CD4-positive, alpha-beta T cell treated with Interleukin-21 for 1 hour (primary cell): ENCODE results near the gene ADAMTS12.

Source experiments
- DNase-seq: peaks from one replicate; pipeline ENCODE4 v3.0.0-alpha.2; 2020

The ADAMTS12 gene

GRCh38 chr5:33696411-33696810 lies 195.4 kb downstream of the ADAMTS12 start:
- DNase-seq, result no peak

GRCh38 chr5:33692980-33693379 lies 198.8 kb downstream of the ADAMTS12 start:
- DNase-seq, result no peak

- no peak for DNase-seq
These were observed 199.9 kb downstream of the ADAMTS12 start for GRCh38 chr5:33691856-33692255.

GRCh38 chr5:33690374-33691135 lies 201.2 kb downstream of the ADAMTS12 start:
- no peak for DNase-seq

GRCh38 chr5:33688526-33688925 lies 203.3 kb downstream of the ADAMTS12 start:
- DNase-seq, result no peak

- no peak for DNase-seq
These were observed 203.7 kb downstream of the ADAMTS12 start for GRCh38 chr5:33688066-33688465.

GRCh38 chr5:33685873-33686755 lies 205.7 kb downstream of the ADAMTS12 start:
- DNase-seq, result no peak

- DNase-seq, result no peak
These were observed 207.2 kb downstream of the ADAMTS12 start for GRCh38 chr5:33684496-33685159.

GRCh38 chr5:33679791-33680190 lies 212.0 kb downstream of the ADAMTS12 start:
- no peak for DNase-seq

- DNase-seq, result no peak
These were observed 215.8 kb downstream of the ADAMTS12 start for GRCh38 chr5:33675958-33676464.

- DNase-seq, result no peak
These were observed 220.0 kb downstream of the ADAMTS12 start for GRCh38 chr5:33671700-33672291.

- DNase-seq, result no peak
These were observed 228.9 kb downstream of the ADAMTS12 start for GRCh38 chr5:33662722-33663427.

GRCh38 chr5:33659526-33660169 lies 232.1 kb downstream of the ADAMTS12 start:
- no peak for DNase-seq

GRCh38 chr5:33657804-33658440 lies 233.9 kb downstream of the ADAMTS12 start:
- DNase-seq, result no peak

- DNase-seq, result no peak
These were observed 234.6 kb downstream of the ADAMTS12 start for GRCh38 chr5:33657176-33657575.

GRCh38 chr5:33650911-33651310 lies 240.9 kb downstream of the ADAMTS12 start:
- no peak for DNase-seq

- no peak for DNase-seq
These were observed 242.0 kb downstream of the ADAMTS12 start for GRCh38 chr5:33649549-33650482.

- DNase-seq, result peak; percentile 8
These were observed 249.9 kb downstream of the ADAMTS12 start for GRCh38 chr5:33641744-33642505.

- no peak for DNase-seq
These were observed 252.3 kb downstream of the ADAMTS12 start for GRCh38 chr5:33639474-33639873.
